GM21528 (cell line): ENCODE measurements around the gene KDELR3.
A peak's percentile ranks its signal among the peaks of the same experiment; 100 is the strongest.

Source experiments
- ATAC-seq: cut with Tn5 transposase; IDR thresholded peaks from one replicate; pipeline ENCODE4 v1.9.1; 2021; ENCODE audit warnings: mild to moderate bottlenecking, moderate library complexity; ENCODE audit not compliant: unreplicated experiment, low FRiP score

KDELR3 gene

DNA sequence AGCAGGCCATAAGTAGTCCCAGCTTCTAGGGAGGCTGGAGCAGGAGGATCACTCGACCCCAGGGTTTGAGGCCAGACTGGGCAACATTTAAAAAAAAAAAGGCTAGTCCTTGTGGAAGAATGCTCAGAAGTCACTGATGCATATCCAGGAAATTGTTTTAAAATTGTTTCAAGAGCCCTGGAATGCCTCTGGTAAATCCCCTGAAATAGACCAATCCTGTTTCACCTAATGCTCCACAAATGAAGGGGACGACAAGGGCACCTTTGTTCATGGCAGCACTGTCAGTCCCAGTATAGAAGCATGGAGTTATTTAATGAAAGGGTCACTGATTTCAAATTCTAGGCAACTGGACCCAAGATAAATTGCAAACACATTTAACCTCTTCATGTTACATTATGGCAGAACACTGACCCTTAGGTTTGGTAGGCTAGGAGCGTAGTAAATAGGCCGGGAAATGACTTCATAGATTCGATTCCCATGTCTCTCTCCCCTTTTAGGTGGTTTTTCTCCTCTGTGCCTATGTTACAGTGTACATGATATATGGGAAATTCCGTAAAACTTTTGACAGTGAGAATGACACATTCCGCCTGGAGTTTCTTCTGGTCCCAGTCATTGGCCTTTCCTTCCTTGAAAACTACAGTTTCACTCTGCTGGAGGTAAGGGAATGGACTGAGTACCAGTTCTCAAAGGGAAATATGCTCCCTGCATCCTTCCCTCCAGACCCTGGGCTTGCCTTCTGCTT lies 11.4 kb downstream of the KDELR3 start:
- ATAC-seq, result no peak

- ATAC-seq, result no peak
Measured at GRCh38 chr22:38481162-38481870, 13.4 kb downstream of the KDELR3 start.

- no peak for ATAC-seq
Measured at GRCh38 chr22:38481871-38482332, 14.0 kb downstream of the KDELR3 start.

DNA sequence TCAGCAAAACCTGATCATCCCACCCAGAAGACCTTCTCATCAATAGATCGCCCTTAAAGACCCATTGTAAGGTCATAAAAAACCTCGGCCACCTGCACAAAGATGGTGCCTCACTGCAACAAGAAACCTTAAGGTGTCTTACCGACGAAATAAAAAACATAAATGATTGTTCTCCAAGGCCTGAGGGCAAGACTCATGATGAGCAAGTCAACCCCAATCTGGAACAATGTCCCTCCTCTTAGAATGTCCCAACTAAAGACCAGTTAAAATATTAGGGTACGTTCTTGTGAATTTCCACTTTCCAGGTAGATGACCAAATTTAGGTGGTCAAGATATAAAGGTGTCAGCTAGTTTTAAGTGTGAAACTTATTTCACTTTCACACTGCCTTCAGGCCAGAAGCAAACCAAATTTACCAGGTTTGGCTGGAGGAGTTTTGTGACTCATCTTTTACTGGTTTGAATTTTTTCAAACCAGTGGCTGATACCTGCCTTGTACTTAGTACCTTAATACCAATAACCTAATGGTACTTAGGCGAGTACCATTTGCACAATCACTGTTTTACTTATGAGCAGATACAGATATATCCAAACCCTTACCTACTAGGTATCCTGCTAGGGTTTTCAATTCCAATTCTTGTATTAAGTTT lies 14.9 kb downstream of the KDELR3 start:
- no peak for ATAC-seq

DNA sequence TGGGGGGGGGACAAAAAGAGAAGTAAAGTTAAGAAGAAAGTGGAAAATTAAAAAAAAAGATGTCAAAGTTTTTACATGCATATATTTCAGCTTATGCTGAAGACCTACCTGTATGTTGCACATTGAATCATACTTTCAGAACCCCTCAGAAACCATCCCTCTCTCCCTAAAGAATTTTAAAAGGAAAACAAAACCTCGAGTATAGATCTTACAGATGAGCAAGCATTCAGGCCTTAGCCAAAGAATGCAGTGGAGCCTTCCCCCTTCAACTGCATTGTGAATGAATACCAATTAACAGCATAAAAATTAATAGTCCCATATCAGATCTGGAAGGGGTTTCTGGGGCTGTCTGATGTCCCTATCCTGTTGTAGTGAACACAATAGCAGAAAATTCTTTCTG lies 16.3 kb downstream of the KDELR3 start:
- ATAC-seq, result no peak

GRCh38 chr22:38485783-38486182 lies 17.9 kb downstream of the KDELR3 start:
- ATAC-seq, result no peak

- no peak for ATAC-seq
Measured at GRCh38 chr22:38487946-38488345, 20.1 kb downstream of the KDELR3 start.

- ATAC-seq, result no peak
Measured at GRCh38 chr22:38489142-38489541, 21.2 kb downstream of the KDELR3 start.

- ATAC-seq, result no peak
Measured at GRCh38 chr22:38489561-38490145, 21.8 kb downstream of the KDELR3 start.

DNA sequence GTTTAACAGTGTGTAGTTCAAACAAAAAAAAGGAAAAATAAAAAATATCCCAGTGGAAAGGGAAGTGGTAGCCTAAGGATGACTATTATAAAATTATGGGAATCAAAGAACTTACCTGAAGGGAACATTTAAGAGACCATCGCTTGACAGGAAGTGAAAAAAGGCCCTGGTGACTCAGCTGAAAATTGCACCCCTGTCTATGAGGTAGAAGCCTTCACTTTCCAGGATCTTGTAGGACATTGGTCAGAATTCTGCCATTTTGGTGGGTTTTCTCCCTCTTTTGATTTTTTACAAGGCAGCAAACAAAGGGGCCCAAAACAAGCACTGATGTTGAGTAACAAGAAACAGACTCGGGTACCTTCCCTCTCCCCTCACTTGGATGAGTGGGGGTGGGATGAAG lies 22.6 kb downstream of the KDELR3 start:
- ATAC-seq, result no peak

GRCh38 chr22:38490915-38491314 lies 23.0 kb downstream of the KDELR3 start:
- ATAC-seq, result no peak

DNA sequence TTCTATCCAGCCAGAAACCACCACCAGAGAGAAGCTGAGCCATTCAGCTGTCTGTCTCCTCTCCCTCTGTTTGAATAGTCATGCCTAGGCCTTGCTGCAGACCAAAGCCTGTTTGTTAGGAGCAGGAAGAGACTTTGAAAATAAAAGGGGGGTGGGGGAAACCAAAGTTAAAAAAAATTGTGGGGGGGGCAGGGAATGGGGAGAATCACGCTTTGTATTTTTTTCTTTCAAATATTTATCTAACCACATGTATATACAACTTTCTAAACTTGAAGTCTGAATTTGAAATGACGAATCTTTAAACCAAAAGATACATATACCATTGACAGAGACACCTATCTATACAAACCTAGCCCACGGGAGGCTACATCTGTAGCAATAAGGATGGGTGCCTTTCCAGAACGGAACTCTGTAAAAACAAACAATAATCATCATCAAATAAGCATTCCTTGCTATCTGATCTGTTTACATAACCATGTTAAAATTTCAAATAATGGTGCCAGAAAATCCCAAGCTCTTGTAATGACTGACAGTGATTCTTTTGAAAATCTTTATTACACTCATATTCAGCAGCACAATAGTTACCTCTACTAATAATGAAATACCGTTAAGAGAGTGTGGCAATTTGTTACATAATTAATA lies 23.9 kb downstream of the KDELR3 start:
- ATAC-seq, result no peak

- no peak for ATAC-seq
Measured at GRCh38 chr22:38494498-38494897, 26.6 kb downstream of the KDELR3 start.

- no peak for ATAC-seq
Measured at GRCh38 chr22:38494939-38495338, 27.0 kb downstream of the KDELR3 start.

DNA sequence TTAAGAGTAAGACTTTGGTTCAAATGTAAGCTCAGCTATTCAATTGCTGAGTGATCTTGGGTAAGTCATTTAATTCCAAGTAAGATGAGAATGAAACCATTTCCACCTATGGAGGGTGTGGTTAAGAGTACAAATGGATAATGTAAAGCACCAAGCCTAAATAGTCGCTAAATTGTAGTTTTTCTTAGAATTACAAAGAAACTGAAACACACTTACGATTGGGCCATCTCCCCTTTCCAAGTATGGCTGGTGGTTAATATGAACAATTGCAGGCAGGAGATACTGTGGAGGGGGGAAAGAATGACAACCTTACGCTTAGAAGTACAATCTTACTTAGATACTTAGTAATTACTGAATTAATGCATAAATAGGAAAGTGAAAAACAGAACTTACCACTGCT lies 30.0 kb downstream of the KDELR3 start:
- no peak for ATAC-seq

DNA sequence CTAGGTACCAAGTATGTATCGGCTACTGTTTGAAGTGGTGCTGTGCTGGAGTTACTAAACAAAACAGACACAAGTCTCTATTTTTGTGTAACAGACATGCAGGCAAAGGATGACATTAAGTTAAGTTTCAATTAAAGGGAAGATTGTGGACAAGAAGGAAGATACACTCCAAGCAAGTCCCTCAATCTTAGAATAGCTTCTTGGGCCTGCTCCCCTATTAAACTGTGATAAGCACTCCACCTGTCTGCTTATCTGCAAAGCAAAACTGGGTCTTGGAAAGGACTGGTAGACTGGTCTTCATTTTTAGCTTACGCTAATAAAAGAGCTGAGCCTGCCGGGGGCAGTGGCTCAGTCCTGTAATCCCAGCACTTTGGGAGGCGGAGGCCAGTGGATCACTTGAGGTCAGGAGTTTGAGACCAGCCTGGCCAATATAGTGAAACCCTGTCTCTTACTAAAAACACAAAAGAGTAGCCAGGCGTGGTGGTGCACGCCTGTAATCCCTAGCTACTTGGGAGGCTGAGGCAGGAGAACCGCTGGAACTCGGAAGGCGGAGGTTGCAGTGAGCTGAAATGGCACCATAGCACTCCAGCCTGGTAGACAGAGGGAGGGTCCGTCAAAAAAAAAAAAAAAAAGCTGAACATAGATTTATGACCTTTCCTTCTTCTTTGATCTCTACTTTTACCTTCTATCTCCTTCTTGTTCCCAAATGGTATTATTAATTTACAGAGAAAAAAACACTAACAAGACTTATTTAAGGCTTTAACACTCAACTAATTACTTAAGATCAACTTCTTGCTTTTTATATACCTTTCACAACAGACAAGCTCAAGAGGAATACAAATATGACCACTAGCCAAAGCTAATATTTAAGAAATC lies 34.1 kb downstream of the KDELR3 start:
- ATAC-seq, result no peak

- no peak for ATAC-seq
Measured at GRCh38 chr22:38503021-38503420, 35.1 kb downstream of the KDELR3 start.

DNA sequence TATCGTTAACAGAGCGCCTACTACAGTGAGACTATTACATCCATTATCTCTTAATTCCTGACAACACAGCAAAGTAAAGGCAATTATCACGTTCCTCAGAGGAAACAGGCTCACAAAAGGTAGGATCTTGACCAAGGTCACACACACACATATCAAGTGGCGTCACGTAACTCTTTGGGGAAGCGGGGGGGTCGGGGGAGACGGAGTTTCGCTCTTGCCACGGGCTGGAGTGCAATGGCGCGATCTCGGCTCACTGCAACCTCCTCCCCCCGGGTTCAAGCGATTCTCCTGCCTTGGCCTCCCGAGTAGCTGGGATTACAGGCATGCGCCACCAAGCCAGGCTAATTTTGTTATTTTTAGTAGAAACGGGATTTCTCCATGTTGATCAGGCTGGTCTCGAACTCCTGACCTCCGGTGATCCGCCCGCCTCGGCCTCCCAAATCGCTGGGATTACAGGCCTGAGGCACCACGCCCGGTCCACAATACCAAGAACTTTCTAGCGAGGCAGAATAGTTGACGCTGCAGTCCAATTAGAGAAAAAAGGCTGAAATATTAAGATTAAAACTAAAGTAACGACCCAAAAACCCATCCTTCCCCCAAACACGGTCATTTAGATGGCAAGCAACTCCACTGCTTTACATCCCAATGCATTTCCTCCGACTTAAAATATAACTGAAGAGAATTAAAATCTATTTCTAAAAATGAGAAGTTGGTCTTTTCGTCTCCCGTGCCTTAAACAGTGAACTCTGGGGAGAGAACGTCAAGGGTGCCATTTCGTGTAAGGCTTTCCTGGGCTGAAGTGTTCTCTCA lies 37.0 kb downstream of the KDELR3 start:
- ATAC-seq, result no peak

DNA sequence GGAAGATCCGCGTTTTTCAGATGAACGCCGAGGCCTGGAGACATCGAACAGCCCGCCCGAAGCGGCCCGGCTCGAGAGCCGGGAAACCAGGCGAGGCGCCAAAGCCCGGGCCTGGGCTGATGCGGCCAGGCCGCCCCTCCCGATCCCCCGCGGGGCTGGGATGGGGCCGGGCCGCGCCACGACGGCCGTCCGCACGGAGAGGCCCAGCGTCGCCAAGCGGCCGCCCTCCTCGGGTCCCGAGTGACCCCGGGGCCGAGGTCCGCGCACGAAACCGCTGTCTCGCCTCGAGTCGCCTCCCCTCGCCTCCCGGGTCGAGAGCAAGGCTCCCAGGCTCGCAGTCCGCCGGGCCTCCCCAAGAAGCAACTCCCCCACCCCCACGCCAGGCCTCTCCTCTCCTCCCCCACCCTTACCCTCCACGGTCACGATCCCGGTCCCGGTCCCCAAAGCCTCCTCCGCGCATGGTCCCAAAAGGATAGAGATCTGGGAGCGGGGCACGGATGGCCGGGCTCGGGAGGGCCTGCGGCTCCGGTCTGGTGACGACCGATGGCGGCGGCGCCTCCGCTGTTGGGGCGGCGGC lies 37.7 kb downstream of the KDELR3 start:
- ATAC-seq, result peak; percentile 34
